ENCODE data around the gene TANC2.

GRCh38 chr17:62965174-62965685 is 805 bp upstream of the TANC2 start:
- TF ChIP-seq GATA2 (IDR thresholded peaks at IDR 0.05; ENCODE audit: low read depth, low read length) (no peak), GATA3 (IDR thresholded peaks at IDR 0.05; ENCODE audit: low read depth, low read length) (no peak)
